HG03196 (cell line): ENCODE data around the gene TDRD7.
"Not testable (repeated sequence)": the region's sequence is repeated elsewhere in the genome, so short reads cannot be mapped to it uniquely, and the experiment has no call there.

ENCODE experiments used
- ATAC-seq: cut with Tn5 transposase; IDR thresholded peaks from one replicate; pipeline ENCODE4 v1.9.1; 2021; ENCODE audit not compliant: unreplicated experiment

Gene TDRD7

GRCh38 chr9:97473717-97474116 lies 61.8 kb downstream of the TDRD7 start:
- no peak for ATAC-seq

- ATAC-seq: no peak
Measured at GRCh38 chr9:97474372-97474925, 62.6 kb downstream of the TDRD7 start.

GRCh38 chr9:97475059-97475458 lies 63.2 kb downstream of the TDRD7 start:
- no peak for ATAC-seq

- ATAC-seq: no peak
Measured at GRCh38 chr9:97478301-97478981, 66.5 kb downstream of the TDRD7 start.

- ATAC-seq: no peak
Measured at GRCh38 chr9:97479496-97480159, 67.7 kb downstream of the TDRD7 start.

GRCh38 chr9:97480174-97480573 lies 68.3 kb downstream of the TDRD7 start:
- no peak for ATAC-seq

- no peak for ATAC-seq
Measured at GRCh38 chr9:97480749-97481148, 68.9 kb downstream of the TDRD7 start.

- no peak for ATAC-seq
Measured at GRCh38 chr9:97484134-97484533, 72.2 kb downstream of the TDRD7 start.

- ATAC-seq: no peak
Measured at GRCh38 chr9:97487107-97487506, 75.2 kb downstream of the TDRD7 start.

GRCh38 chr9:97487861-97488260 lies 76.0 kb downstream of the TDRD7 start:
- ATAC-seq: no peak

GRCh38 chr9:97491216-97491999 lies 79.5 kb downstream of the TDRD7 start:
- ATAC-seq: no peak

- ATAC-seq: not testable (repeated sequence)
Measured at GRCh38 chr9:97497558-97498375, 85.9 kb downstream of the TDRD7 start.

- ATAC-seq: not testable (repeated sequence)
Measured at GRCh38 chr9:97498846-97499245, 87.0 kb downstream of the TDRD7 start.

GRCh38 chr9:97500263-97500662 lies 88.4 kb downstream of the TDRD7 start:
- no peak for ATAC-seq

GRCh38 chr9:97500765-97501176 lies 88.9 kb downstream of the TDRD7 start:
- ATAC-seq: no peak

- peak; percentile 52 for ATAC-seq
Measured at GRCh38 chr9:97501177-97501971, 89.5 kb downstream of the TDRD7 start, which contains the start of gene TMOD1. TSS of gene TMOD1 (plus strand) at chr9:97501666. CDS start at chr9:97524189, 22,523 bp downstream.

- peak; percentile 32 for ATAC-seq
Measured at GRCh38 chr9:97501972-97502221, 90.0 kb downstream of the TDRD7 start.

GRCh38 chr9:97502222-97502983 lies 90.5 kb downstream of the TDRD7 start:
- no peak for ATAC-seq
